Left lobe of liver (tissue), 2 donors: ENCODE results near the gene PRXL2C. TPM values are rescaled to one million over a fixed set of nuclear protein-coding genes. Genes with fewer than 3 reads are reported as not detected.
"Not testable (repeated sequence)": the region's sequence is repeated elsewhere in the genome, so short reads cannot be mapped to it uniquely, and the experiment has no call there.

ENCODE experiments used
- ATAC-seq: fragments of 200-7000 bp; cut with Tn5 transposase; one replicate; pipeline ENCODE4 v1.9.1; 2020; ENCODE audit warnings: mild to moderate bottlenecking, moderate library complexity
- DNase-seq: peaks from one replicate; pipeline ENCODE4 v3.0.0-alpha.2; 2020; ENCODE audit warnings: low spot score
- total RNA-seq: library from RNA; stranded (reverse); gene quantifications from one replicate; pipeline ENCODE4 v1.2.1, GENCODE V29; 2021
- donor health status: DM: no; HTN: no; CAD: no; lungs with moderate emphysema.
- donor health status: DM: no; HTN: yes; CAD: no.

The PRXL2C gene
- total RNA-seq, 1 donor from 2014 or later, result 2.8 TPM

- ATAC-seq (no peak), DNase-seq (no peak)
Measured at GRCh38 chr9:96649620-96650324, 5.3 kb downstream of the PRXL2C start.

GRCh38 chr9:96646081-96646991 lies 8.8 kb downstream of the PRXL2C start:
- DNase-seq (no peak), ATAC-seq (no peak)

- ATAC-seq (no peak), DNase-seq (no peak)
Measured at GRCh38 chr9:96644137-96644536, 11.0 kb downstream of the PRXL2C start.

GRCh38 chr9:96641514-96641913 lies 13.6 kb downstream of the PRXL2C start:
- ATAC-seq, result no peak
- no peak for DNase-seq

GRCh38 chr9:96638606-96639364 lies 16.3 kb downstream of the PRXL2C start:
- DNase-seq (no peak), ATAC-seq (no peak)

GRCh38 chr9:96636368-96636767 lies 18.7 kb downstream of the PRXL2C start:
- no peak for DNase-seq
- ATAC-seq, result no peak

- not testable (repeated sequence) for DNase-seq, ATAC-seq
Measured at GRCh38 chr9:96633579-96633978, 21.5 kb downstream of the PRXL2C start.

GRCh38 chr9:96626912-96627311 lies 28.2 kb downstream of the PRXL2C start:
- ATAC-seq (no peak), DNase-seq (no peak)

- ATAC-seq (no peak), DNase-seq (no peak)
Measured at GRCh38 chr9:96621618-96622017, 33.5 kb downstream of the PRXL2C start.

- ATAC-seq (no peak), DNase-seq (no peak)
Measured at GRCh38 chr9:96620832-96621269, 34.3 kb downstream of the PRXL2C start.

- DNase-seq, result no peak
- no peak for ATAC-seq
Measured at GRCh38 chr9:96620181-96620514, 35.0 kb downstream of the PRXL2C start.

GRCh38 chr9:96619491-96620180 lies 35.5 kb downstream of the PRXL2C start, which contains the start of gene CDC14B:
Gene CDC14B, minus strand, starts transcription at chr9:96619843. Its CDS starts 465 bp downstream, at chr9:96619378.
- ATAC-seq (peak; percentile 77), DNase-seq (peak; percentile 85)

- DNase-seq, result peak; percentile 51
- no peak for ATAC-seq
Measured at GRCh38 chr9:96619124-96619465, 36.0 kb downstream of the PRXL2C start.

GRCh38 chr9:96618209-96619123 lies 36.7 kb downstream of the PRXL2C start:
- DNase-seq (peak; percentile 85), ATAC-seq (peak; percentile 68)

- ATAC-seq (peak; percentile 5), DNase-seq (peak; percentile 48)
Measured at GRCh38 chr9:96617439-96618185, 37.5 kb downstream of the PRXL2C start.

- ATAC-seq (no peak), DNase-seq (no peak)
Measured at GRCh38 chr9:96616817-96617438, 38.2 kb downstream of the PRXL2C start.

GRCh38 chr9:96615411-96615810 lies 39.7 kb downstream of the PRXL2C start:
- DNase-seq (no peak), ATAC-seq (no peak)

GRCh38 chr9:96614664-96615063 lies 40.5 kb downstream of the PRXL2C start:
- not testable (repeated sequence) for DNase-seq, ATAC-seq
